CD4-positive, alpha-beta T cell treated with Interleukin-4 for 1 hour (primary cell): ENCODE measurements around the gene PSEN1.
"Not testable (repeated sequence)": the region's sequence is repeated elsewhere in the genome, so short reads cannot be mapped to it uniquely, and the experiment has no call there.

Experiments used
- DNase-seq, 2 donors: peaks; one replicate each; pipeline ENCODE4 v3.0.0-alpha.2; 2020 to 2022

Gene PSEN1

DNA sequence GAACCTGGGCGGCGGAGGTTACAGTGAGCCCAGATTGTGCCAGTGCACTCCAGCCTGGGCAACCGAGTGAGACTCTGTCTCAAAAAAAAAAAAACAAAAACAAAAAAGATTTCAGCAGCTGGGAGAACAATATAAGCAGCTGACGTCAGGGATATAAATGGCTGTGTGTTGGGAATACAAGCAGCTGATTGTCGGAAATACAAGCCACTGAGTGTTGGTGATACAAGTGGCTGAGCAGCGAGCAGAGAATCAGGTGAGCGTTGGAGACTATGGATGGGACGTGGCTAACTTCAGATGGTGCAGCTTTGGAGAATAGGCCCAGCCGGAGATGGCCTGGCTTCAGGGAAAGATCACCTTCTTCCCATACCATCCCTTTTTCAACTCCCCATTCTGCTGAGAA is 32.0 kb downstream of the PSEN1 start:
- no peak for DNase-seq

GRCh38 chr14:73168691-73169090 is 32.4 kb downstream of the PSEN1 start:
- no peak for DNase-seq

DNA sequence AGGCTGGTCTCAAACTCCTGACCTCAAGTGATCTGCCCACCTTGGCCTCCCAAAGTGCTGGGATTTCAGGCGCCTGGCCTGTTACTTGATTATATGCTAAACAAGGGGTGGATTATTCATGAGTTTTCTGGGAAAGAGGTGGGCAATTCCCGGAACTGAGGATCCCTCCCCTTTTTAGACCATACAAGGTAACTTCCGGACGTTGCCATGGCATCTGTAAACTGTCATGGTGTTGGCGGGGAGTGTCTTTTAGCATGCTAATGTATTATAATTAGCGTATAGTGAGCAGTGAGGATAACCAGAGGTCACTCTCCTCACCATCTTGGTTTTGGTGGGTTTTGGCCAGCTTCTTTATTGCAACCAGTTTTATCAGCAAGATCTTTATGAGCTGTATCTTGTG is 33.5 kb downstream of the PSEN1 start:
- not testable (repeated sequence) for DNase-seq

GRCh38 chr14:73170686-73171085 is 34.4 kb downstream of the PSEN1 start:
- no peak for DNase-seq

GRCh38 chr14:73172500-73172899 is 36.2 kb downstream of the PSEN1 start:
- no peak for DNase-seq

DNA sequence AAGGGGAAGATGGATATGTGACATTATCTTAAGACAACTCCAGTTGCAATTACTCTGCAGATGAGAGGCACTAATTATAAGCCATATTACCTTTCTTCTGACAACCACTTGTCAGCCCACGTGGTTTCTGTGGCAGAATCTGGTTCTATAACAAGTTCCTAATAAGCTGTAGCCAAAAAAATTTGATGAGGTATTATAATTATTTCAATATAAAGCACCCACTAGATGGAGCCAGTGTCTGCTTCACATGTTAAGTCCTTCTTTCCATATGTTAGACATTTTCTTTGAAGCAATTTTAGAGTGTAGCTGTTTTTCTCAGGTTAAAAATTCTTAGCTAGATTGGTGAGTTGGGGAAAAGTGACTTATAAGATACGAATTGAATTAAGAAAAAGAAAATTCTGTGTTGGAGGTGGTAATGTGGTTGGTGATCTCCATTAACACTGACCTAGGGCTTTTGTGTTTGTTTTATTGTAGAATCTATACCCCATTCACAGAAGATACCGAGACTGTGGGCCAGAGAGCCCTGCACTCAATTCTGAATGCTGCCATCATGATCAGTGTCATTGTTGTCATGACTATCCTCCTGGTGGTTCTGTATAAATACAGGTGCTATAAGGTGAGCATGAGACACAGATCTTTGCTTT is 36.9 kb downstream of the PSEN1 start:
- DNase-seq, result peak in 1 of 2 donors; percentile 46

DNA sequence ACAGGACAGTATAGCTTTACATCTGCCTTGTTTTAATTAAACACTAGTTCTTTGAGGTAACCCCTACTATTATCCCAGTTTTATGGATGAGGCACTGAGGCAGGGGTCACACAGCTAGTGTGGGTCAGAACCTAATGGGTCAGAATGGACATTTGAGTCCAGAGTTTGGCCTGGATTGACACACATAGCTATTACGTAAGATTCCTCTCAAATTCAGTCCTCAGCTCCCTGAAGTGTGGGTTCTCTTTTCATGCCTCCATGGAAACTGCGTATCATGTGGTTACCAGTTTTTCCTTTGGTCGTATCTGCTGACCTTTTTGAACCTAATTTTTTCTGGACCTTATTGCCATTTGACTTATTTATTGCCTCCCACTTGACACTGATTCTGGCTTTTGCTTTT is 40.4 kb downstream of the PSEN1 start:
- no peak for DNase-seq

- peak in 1 of 2 donors; percentile 8 for DNase-seq
These were observed 44.1 kb downstream of the PSEN1 start for GRCh38 chr14:73180385-73180805.

DNA sequence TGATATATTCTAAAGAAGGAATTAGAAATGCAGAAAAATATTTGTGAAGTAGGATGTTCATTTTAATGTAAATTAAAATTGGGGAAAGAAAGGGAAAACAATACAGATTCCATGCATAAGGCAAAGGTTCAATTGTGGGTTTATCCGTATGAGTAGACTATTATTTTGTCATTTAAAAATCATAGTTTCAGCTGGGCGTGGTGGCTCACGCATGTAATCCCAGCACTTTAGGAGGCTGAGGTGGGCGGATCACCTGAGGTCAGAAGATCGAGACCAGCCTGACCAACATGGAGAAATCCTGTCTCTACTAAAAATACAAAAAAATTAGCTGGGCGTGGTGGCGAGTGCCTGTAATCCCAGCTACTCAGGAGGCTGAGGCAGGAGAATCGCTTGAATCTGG is 44.7 kb downstream of the PSEN1 start:
- not testable (repeated sequence) for DNase-seq

- no peak for DNase-seq
These were observed 52.2 kb downstream of the PSEN1 start for GRCh38 chr14:73188501-73188911.

DNA sequence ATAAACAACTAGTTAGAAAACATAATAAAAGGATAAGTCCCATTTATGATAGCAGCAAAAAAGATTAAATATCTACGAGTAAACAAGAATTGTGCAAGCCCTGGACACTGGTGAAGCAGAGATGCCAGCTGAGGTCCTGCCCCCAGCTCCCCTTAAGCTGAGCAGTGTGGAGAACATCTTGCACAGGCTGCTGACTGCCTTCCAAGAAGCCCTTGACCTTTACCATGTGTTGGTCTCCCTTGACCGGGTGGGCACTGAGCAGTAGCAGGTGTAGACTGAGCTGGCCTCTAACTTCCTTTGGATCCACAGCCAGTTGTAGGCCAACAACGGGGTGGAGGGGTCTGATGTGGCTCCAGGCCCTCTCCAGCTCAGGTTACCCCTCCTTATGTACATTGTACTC is 53.3 kb downstream of the PSEN1 start:
- no peak for DNase-seq

DNA sequence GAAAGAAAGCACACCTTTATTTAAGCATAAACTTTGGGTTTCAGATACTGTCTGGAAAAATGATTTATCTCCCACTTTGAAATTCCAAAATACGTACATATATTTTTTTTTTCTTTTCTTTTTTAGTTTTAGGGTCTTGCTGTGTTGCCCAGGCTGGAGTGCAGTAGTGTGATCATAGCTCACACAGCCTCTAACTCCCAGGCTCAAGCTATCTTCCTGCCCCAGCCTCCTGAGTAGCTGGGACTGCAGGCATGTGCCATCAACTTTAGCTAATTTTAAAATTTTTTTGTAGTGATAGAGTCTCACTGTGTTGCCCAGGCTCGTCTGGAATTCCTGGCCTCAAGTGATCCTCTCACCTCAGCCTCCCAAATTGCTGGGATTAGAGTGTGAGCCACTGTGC is 55.1 kb downstream of the PSEN1 start:
- DNase-seq, result no peak

DNA sequence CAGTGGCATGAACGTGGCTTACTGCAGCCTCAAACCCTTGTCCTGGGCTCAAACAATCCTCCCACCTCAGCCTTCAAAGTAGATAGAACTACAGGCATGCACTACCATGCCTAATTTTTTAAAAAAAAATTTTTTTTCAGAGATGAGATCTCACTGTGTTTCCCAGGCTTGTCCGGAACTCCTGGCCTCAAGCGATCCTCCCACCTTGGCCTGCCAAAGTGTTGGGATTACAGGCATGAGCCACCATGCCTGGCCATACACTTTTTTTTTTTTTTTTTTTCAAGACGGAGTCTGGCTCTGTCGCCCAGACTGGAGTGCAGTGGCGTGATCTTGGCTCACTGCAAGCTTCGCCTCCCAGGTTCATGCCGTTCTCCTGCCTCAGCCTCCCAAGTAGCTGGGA is 58.0 kb downstream of the PSEN1 start:
- DNase-seq, result not testable (repeated sequence)

- DNase-seq, result no peak
These were observed 61.9 kb downstream of the PSEN1 start for GRCh38 chr14:73198253-73198652.

DNA sequence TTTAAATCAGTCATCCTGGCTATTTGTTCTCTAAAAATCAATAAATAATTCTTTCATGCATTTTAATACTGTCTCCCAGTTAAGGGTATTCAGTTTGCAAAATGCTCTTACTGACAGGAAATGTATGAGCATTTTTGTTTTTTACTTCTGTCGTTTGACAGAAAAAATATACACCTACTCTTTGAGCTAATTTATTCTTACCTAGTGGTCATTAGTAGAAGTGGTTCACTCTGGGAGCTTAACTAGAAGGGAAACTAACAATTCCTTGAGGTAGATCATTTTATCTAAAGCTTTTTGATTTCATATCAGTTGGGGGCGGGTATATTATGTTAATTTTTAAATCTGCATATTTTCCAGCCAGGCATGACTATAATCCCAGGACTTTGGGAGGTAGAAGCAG is 67.2 kb downstream of the PSEN1 start:
- DNase-seq, result no peak

- DNase-seq, result no peak
These were observed 71.3 kb downstream of the PSEN1 start for GRCh38 chr14:73207615-73208014.

DNA sequence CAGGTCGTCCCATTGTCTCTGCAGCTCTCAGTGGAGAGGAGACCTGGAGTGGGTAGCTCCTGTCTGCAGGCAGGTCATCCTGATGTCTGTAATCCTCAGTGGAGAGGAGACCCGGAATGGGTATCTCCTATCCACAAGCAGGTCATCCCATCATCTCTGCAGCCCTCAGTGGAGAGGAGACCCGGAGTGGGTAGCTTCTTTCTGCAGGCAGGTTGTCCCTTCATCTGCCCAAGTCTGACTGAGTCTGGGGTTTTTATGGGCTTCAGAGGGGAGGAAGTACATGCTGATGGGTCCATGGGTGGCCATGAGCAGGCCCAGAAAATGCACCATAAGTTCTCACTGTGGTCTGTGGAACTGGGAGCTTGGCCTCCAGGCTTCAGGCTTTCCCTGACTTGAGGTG is 72.1 kb downstream of the PSEN1 start:
- DNase-seq, result no peak

DNA sequence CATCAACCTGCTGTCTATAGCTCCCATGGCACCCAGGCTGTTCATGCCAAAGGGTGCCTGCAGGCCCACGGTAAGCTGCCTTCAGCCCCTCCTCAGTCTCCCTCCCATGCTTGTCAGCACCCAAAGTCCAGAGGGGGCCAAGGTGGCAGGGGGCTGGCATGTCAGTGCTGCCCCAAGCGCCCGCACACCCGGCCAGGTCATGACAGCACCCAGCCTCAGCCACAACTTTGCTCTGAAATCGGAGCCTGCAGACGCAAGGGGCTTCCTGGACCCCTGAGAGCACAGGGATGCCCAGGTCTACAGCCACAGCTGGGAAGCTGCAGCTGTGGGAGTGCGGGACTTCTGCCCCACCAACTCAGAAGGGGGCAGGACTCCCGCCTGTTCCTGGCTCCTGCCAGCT is 72.5 kb downstream of the PSEN1 start:
- DNase-seq, result no peak

DNA sequence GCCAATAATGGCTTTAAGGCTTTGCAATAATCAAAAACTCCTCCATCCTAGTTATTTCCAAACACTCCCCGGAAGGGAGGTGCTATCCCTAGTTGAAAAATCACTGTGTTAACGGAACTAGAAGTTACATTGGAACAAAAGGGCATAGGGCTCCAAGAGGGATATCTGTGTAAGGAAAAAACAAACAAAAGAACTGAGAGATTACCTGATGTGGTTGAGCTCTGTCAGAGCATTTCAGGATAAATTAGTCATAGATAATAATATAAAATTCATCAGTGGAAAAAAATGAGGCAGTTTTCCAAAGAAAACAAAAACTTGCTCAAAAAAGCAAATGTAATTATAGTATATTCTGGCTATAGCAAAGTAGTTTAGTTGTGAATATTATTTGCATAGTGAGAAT is 73.6 kb downstream of the PSEN1 start:
- DNase-seq, result no peak

DNA sequence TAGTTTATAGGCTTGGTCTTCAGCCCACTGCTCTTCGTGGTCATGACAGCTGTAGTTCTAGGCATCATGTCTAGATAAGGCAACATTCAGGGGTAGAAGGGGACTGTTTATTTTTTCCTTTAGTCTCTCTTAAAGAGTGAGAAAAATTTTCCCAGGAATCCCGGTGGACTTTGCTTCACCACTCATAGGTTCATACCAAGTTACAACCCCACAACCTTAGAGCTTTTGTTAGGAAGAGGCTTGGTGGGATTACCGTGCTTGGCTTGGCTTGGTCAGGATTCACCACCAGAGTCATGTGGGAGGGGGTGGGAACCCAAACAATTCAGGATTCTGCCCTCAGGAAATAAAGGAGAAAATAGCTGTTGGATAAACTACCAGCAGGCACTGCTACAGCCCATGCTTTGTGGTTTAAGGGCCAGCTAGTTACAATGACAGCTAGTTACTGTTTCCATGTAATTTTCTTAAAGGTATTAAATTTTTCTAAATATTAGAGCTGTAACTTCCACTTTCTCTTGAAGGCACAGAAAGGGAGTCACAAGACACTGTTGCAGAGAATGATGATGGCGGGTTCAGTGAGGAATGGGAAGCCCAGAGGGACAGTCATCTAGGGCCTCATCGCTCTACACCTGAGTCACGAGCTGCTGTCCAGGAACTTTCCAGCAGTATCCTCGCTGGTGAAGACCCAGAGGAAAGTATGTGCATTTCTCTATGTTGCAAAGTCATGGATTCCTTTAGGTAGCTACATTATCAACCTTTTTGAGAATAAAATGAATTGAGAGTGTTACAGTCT is 75.1 kb downstream of the PSEN1 start:
- no peak for DNase-seq

DNA sequence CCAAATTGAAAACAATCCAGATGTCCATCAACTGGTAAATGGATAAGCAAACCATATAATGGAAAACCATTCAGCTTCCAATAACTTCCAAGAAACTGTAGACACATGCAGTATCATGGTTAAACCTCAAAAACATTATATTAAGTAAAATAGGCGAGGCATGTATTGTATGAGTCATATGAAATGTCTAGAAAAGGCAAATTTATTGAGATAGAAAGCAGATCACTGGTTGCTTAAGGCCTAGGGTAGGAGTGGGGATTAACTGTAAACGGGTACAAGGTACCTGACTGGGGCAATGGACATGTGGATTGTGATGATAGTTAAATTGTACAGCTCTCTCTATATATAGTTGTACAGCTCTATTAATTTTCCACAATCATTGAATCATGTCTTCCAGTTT is 79.7 kb downstream of the PSEN1 start:
- no peak for DNase-seq

DNA sequence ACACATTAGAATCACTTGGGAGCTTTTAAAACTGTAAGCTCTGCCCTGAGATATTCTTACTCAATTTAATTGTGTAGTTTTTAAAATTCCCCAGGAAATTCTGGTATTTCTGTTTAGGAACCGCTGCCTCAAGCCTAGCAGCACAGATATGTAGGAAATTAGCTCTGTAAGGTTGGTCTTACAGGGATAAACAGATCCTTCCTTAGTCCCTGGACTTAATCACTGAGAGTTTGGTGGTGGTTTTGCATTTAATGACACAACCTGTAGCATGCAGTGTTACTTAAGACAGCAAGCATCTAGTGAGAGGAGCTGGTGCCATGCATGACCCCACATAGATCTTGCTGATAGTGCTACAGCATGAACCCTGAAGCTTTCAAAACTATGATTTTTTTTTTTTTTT is 81.1 kb downstream of the PSEN1 start:
- no peak for DNase-seq

DNA sequence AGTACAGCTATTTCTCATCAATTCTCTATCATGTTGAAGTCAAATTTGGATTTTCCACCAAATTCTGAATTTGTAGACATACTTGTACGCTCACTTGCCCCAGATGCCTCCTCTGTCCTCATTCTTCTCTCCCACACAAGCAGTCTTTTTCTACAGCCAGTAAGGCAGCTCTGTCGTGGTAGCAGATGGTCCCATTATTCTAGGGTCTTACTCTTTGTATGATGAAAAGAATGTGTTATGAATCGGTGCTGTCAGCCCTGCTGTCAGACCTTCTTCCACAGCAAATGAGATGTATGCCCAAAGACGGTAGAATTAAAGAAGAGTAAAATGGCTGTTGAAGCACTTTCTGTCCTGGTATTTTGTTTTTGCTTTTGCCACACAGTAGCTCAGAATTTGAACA is 83.8 kb downstream of the PSEN1 start:
- DNase-seq, result no peak

- DNase-seq, result no peak
These were observed 84.3 kb downstream of the PSEN1 start for GRCh38 chr14:73220634-73221033.

DNA sequence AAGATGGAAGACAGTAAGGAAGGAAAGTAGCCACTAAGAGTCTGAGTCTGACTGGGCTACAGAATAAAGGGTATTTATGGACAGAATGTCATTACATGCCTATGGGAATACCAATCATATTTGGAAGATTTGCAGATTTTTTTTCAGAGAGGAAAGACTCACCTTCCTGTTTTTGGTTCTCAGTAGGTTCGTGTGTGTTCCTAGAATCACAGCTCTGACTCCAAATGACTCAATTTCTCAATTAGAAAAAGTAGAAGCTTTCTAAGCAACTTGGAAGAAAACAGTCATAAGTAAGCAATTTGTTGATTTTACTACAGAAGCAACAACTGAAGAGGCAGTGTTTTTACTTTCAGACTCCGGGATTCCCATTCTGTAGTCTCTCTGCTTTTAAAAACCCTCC is 85.6 kb downstream of the PSEN1 start:
- no peak for DNase-seq
